K562 (cell line): ENCODE measurements around the gene CBFA2T3. TPM values are rescaled to one million over a fixed set of nuclear protein-coding genes. Genes with fewer than 3 reads are reported as not detected.

ENCODE experiments used
- C11orf30 ChIP-seq: fragments of 450-650 bp; IDR thresholded peaks from 2 replicates; pipeline ENCODE4 v1.6.1; 2016; ENCODE audit warnings: low read depth, mild to moderate bottlenecking
- CBFB ChIP-seq: sonication (generic); formaldehyde crosslinking; IDR thresholded peaks from 2 replicates; pipeline ENCODE4 v1.4.0; 2020; ENCODE audit warnings: mild to moderate bottlenecking, missing genetic modification reagents
- CCNT2 ChIP-seq: IDR thresholded peaks from 2 replicates; pipeline ENCODE4 v1.6.1; 2011; ENCODE audit warnings: borderline replicate concordance, low read depth, mild to moderate bottlenecking, moderate library complexity, mixed read lengths, low read length; ENCODE audit not compliant: insufficient read length; ENCODE audit errors: extremely low read depth
- GATAD2A ChIP-seq: fragments of 450-650 bp; IDR thresholded peaks from 2 replicates; pipeline ENCODE4 v1.6.1; 2017
- HDGF ChIP-seq: fragments of 450-650 bp; IDR thresholded peaks from 2 replicates; pipeline ENCODE4 v1.6.1; 2016
- KLF13 ChIP-seq: fragments of 450-650 bp; IDR thresholded peaks from 2 replicates; pipeline ENCODE4 v1.6.1; 2016; ENCODE audit warnings: missing genetic modification characterization, low read depth, mild to moderate bottlenecking, missing compliant biosample characterization, moderate library complexity, borderline replicate concordance
- NCOR1 ChIP-seq: fragments of 450-650 bp; IDR thresholded peaks from 2 replicates; pipeline ENCODE4 v1.6.1; 2016; ENCODE audit warnings: mild to moderate bottlenecking, moderate library complexity
- NFYB ChIP-seq: IDR thresholded peaks from 2 replicates; pipeline ENCODE4 v1.6.1; 2011; ENCODE audit warnings: mild to moderate bottlenecking, moderate library complexity; ENCODE audit not compliant: insufficient read length; ENCODE audit errors: extremely low read depth
- NR2C2 ChIP-seq, 2 experiments: fragments of 200-800 bp in 1 of 2; sonication (Bioruptor generic) in 1 of 2; sonication (generic) in 1 of 2; formaldehyde crosslinking in 1 of 2; IDR thresholded peaks; 2 replicates each; pipeline versions ENCODE4 v1.6.1 to v1.8.0; 2016 to 2022; ENCODE audit warnings: mild to moderate bottlenecking in 1 of 2, missing compliant biosample characterization in 1 of 2, missing genetic modification characterization in 1 of 2, missing genetic modification reagents in 1 of 2
- PTRF ChIP-seq: fragments of 450-650 bp; IDR thresholded peaks from 2 replicates; pipeline ENCODE4 v1.6.1; 2016; ENCODE audit warnings: mild to moderate bottlenecking, missing genetic modification characterization, missing compliant biosample characterization
- RB1 ChIP-seq: fragments of 450-650 bp; IDR thresholded peaks from 2 replicates; pipeline ENCODE4 v1.6.1; 2017; ENCODE audit warnings: low read depth, mild to moderate bottlenecking
- SAP30 ChIP-seq: fragments of 200-600 bp; sonication (generic); IDR thresholded peaks from 2 replicates; pipeline ENCODE4 v1.6.1; 2012; ENCODE audit warnings: borderline replicate concordance, low read depth, mild to moderate bottlenecking, moderate library complexity, low read length, control low read depth, inconsistent platforms; ENCODE audit not compliant: insufficient read depth, poor library complexity, severe bottlenecking
- SMARCB1 ChIP-seq: IDR thresholded peaks from 2 replicates; pipeline ENCODE4 v1.6.1; 2011; ENCODE audit warnings: improper control_type of control experiment, low read depth; ENCODE audit not compliant: insufficient read length
- TARDBP ChIP-seq: fragments of 450-650 bp; IDR thresholded peaks from 2 replicates; pipeline ENCODE4 v1.6.1; 2016
- THRB ChIP-seq: fragments of 450-650 bp; formaldehyde crosslinking; conservative IDR thresholded peaks from 2 replicates; pipeline ENCODE4 v1.4.0; 2022; ENCODE audit warnings: mild to moderate bottlenecking, missing genetic modification characterization
- ZBED1 ChIP-seq: IDR thresholded peaks from 2 replicates; pipeline ENCODE4 v1.6.1; 2014
- ZFP1 ChIP-seq: fragments of 450-650 bp; formaldehyde crosslinking; IDR thresholded peaks from 2 replicates; pipeline ENCODE4 v1.4.0; 2020; ENCODE audit warnings: mild to moderate bottlenecking, mixed read lengths
- ZNF239 ChIP-seq: fragments of 250-450 bp; sonication (Bioruptor Pico); IDR thresholded peaks from 2 replicates; pipeline ENCODE4 v1.4.0; 2020; ENCODE audit warnings: mild to moderate bottlenecking
- ZNF316 ChIP-seq: fragments of 450-650 bp; IDR thresholded peaks from 2 replicates; pipeline ENCODE4 v1.6.1; 2016
- polyA plus RNA-seq, 8 experiments: library from polyadenylated mRNA; depleted of rRNA in 4 of 8; stranded (reverse) in 5 of 8; unstranded in 3 of 8; fragments of >200 nt; fragmentation: Nextera tagmentation in 2 of 8; fragmentation: Illumina TruSeq in 1 of 8; extraction: Ambion mirVana in 2 of 8; extraction: Trizol in 1 of 8; gene quantifications; 2 replicates each; pipeline versions ENCODE4 v1.2.1 to v1.2.3, GENCODE V29; 2011 to 2014; ENCODE audit warnings: inconsistent platforms in 1 of 8, missing spikeins in 1 of 8
- total RNA-seq, 7 experiments: library from RNA; depleted of rRNA in 6 of 7; stranded (reverse); fragments of >200 nt in 6 of 7; fragmentation: Illumina TruSeq in 2 of 7; extraction: Trizol in 2 of 7; gene quantifications; 2 replicates each; pipeline versions ENCODE4 v1.2.1 to v1.2.3, GENCODE V29; 2011 to 2021; ENCODE audit warnings: low replicate concordance in 1 of 7
- TF ChIP-seq, protein P1 (sequence below): fragments of 450-650 bp; conservative IDR thresholded peaks from 2 replicates; pipeline ENCODE4 v1.6.1; 2016; ENCODE audit warnings: missing genetic modification characterization, low read depth, mild to moderate bottlenecking, missing compliant biosample characterization, moderate library complexity
- TF ChIP-seq, protein P2 (sequence below): conservative IDR thresholded peaks from 2 replicates; pipeline ENCODE4 v1.6.1; 2011; ENCODE audit warnings: low read depth, mild to moderate bottlenecking, low read length; ENCODE audit not compliant: control insufficient read depth
- TF ChIP-seq, protein P3 (sequence below): IDR thresholded peaks from 3 replicates; pipeline ENCODE4 v1.6.1; 2011; ENCODE audit warnings: borderline replicate concordance, mild to moderate bottlenecking, moderate library complexity; ENCODE audit not compliant: insufficient read length; ENCODE audit errors: extremely low read depth

Gene CBFA2T3
- total and polyA plus RNA-seq, 9 of the 15 experiments (the other 6 are each of a cell fraction or from before 2014, with no cell fraction given), result 2.3 to 145 (median 6.7) TPM

DNA sequence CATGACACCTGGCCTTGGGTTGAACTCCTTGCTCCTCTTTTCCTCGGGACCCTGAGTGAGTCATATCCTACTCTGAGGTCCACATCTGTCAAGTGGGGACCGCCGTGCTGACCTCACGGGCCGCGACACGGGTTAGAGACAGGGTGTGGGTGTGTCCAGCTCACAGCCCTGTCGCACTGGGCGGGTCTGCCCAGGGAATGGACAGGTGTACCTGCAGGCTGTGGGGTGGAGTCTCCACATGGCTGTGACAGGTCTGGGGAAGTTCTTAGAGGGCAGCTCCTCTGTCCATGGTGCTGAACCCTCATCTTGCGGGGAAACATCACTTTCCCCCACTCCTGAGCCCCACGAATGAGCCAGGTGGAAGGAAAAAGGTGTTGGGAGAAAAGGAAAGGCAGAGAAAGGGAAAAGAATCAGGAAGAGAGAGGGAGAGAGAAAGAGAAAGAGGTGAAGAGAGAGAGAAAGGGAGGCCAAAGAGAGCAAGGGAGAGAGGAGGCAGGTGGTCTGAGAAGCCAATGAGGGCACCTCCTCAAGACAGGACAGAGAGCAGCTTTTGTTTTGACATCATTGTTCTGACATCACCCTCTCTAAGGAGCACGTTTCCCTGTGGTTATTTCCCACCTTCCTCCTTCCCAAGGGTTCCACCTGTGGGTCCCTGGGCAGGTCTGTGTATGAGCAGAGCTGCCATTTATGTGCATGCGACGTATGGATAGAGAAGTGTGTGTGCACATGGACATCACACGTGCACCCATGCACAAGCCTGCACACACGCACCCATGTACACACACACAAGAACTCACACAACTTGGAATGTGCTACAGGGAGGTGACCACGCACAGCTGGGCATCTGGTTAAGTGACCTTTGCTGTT is 32.6 kb upstream of the CBFA2T3 start (continued):
- TF ChIP-seq ZNF239 (no peak), ZFP1 (no peak), SMARCB1 (no peak), CBFB (no peak), NR2C2 (CRISPR knock-in tag; IDR thresholded peaks at IDR 0.05) (no peak), NR2C2 (tag; IDR thresholded peaks at IDR 0.05) (no peak), PTRF (tag) (no peak), THRB (peak; percentile 81; the same call in 1 of the 2 replicates), ZNF316 (no peak), HDGF (no peak), GATAD2A (no peak), RB1 (no peak), ZBED1 (no peak), TARDBP (no peak), KLF13 (tag) (no peak), SAP30 (no peak), CCNT2 (no peak), NCOR1 (no peak), C11orf30 (no peak), NFYB (no peak)
- TF ChIP-seq, protein P1, sequence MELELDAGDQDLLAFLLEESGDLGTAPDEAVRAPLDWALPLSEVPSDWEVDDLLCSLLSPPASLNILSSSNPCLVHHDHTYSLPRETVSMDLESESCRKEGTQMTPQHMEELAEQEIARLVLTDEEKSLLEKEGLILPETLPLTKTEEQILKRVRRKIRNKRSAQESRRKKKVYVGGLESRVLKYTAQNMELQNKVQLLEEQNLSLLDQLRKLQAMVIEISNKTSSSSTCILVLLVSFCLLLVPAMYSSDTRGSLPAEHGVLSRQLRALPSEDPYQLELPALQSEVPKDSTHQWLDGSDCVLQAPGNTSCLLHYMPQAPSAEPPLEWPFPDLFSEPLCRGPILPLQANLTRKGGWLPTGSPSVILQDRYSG (tag), result no peak
- TF ChIP-seq, protein P2, sequence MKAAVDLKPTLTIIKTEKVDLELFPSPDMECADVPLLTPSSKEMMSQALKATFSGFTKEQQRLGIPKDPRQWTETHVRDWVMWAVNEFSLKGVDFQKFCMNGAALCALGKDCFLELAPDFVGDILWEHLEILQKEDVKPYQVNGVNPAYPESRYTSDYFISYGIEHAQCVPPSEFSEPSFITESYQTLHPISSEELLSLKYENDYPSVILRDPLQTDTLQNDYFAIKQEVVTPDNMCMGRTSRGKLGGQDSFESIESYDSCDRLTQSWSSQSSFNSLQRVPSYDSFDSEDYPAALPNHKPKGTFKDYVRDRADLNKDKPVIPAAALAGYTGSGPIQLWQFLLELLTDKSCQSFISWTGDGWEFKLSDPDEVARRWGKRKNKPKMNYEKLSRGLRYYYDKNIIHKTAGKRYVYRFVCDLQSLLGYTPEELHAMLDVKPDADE, result no peak
- TF ChIP-seq, protein P3, sequence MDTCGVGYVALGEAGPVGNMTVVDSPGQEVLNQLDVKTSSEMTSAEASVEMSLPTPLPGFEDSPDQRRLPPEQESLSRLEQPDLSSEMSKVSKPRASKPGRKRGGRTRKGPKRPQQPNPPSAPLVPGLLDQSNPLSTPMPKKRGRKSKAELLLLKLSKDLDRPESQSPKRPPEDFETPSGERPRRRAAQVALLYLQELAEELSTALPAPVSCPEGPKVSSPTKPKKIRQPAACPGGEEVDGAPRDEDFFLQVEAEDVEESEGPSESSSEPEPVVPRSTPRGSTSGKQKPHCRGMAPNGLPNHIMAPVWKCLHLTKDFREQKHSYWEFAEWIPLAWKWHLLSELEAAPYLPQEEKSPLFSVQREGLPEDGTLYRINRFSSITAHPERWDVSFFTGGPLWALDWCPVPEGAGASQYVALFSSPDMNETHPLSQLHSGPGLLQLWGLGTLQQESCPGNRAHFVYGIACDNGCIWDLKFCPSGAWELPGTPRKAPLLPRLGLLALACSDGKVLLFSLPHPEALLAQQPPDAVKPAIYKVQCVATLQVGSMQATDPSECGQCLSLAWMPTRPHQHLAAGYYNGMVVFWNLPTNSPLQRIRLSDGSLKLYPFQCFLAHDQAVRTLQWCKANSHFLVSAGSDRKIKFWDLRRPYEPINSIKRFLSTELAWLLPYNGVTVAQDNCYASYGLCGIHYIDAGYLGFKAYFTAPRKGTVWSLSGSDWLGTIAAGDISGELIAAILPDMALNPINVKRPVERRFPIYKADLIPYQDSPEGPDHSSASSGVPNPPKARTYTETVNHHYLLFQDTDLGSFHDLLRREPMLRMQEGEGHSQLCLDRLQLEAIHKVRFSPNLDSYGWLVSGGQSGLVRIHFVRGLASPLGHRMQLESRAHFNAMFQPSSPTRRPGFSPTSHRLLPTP, result no peak
